DND-41 (cell line): ENCODE results near the gene TGFB3.

Experiments used
- ATAC-seq: fragments of 200-7000 bp; cut with Tn5 transposase; 3 replicates; pipeline ENCODE4 v1.9.1; 2021; ENCODE audit warnings: low read depth; ENCODE audit not compliant: insufficient read depth
- DNase-seq: peaks from one replicate; pipeline ENCODE4 v3.0.0-alpha.2; 2020
- H2AFZ ChIP-seq: 2 replicates; pipeline ENCODE4 v1.6.0; 2012; ENCODE audit warnings: low read depth, low read length
- H3K27ac ChIP-seq: 2 replicates; pipeline ENCODE4 v1.5.1; 2012; ENCODE audit warnings: low read length, inconsistent platforms
- H3K27me3 ChIP-seq: fragments of 200-600 bp; sonication (generic); 2 replicates; pipeline ENCODE4 v1.6.0; 2012; ENCODE audit warnings: low read length, mild to moderate bottlenecking, inconsistent platforms; ENCODE audit not compliant: insufficient read depth, poor library complexity
- H3K36me3 ChIP-seq: 2 replicates; pipeline ENCODE4 v1.5.1; 2012; ENCODE audit warnings: low read length, inconsistent platforms; ENCODE audit not compliant: insufficient read depth
- H3K4me1 ChIP-seq: 2 replicates; pipeline ENCODE4 v1.5.1; 2012; ENCODE audit warnings: mild to moderate bottlenecking, low read length; ENCODE audit not compliant: insufficient read depth
- H3K4me2 ChIP-seq: 2 replicates; pipeline ENCODE4 v1.6.0; 2012; ENCODE audit warnings: mild to moderate bottlenecking, moderate library complexity, low read length, inconsistent platforms; ENCODE audit not compliant: insufficient read depth
- H3K4me3 ChIP-seq, 2 experiments: fragments of 200-600 bp in 1 of 2; shearing (Covaris generic) in 1 of 2; 2 replicates each; pipeline ENCODE4 v1.5.1; 2012 to 2016; ENCODE audit warnings: inconsistent platforms in 2 of 2, low read length in 2 of 2, mild to moderate bottlenecking in 2 of 2, low read depth in 1 of 2, moderate library complexity in 1 of 2
- H3K79me2 ChIP-seq: 2 replicates; pipeline ENCODE4 v1.6.0; 2012; ENCODE audit warnings: low read length, inconsistent platforms; ENCODE audit not compliant: insufficient read depth
- H3K9ac ChIP-seq: 2 replicates; pipeline ENCODE4 v1.6.0; 2012; ENCODE audit warnings: low read depth, mild to moderate bottlenecking, inconsistent platforms, low read length, moderate library complexity
- H3K9me3 ChIP-seq: 2 replicates; pipeline ENCODE4 v1.5.1; 2012; ENCODE audit warnings: low read length, moderate library complexity, mild to moderate bottlenecking, inconsistent platforms; ENCODE audit not compliant: insufficient read depth, severe bottlenecking
- H4K20me1 ChIP-seq: 2 replicates; pipeline ENCODE4 v1.6.0; 2012; ENCODE audit warnings: low read length; ENCODE audit not compliant: insufficient read depth
- EZH2 ChIP-seq: IDR thresholded peaks from 3 replicates; pipeline ENCODE4 v1.6.1; 2012; ENCODE audit warnings: borderline replicate concordance, low read depth, mild to moderate bottlenecking, moderate library complexity, low read length, inconsistent platforms; ENCODE audit not compliant: severe bottlenecking
- TF ChIP-seq, protein P1 (sequence below): IDR thresholded peaks from 2 replicates; pipeline ENCODE4 v1.5.1; 2012; ENCODE audit warnings: borderline replicate concordance, low read length, moderate library complexity, mild to moderate bottlenecking; ENCODE audit not compliant: poor library complexity, severe bottlenecking; ENCODE audit errors: extremely low read depth

Gene TGFB3

DNA sequence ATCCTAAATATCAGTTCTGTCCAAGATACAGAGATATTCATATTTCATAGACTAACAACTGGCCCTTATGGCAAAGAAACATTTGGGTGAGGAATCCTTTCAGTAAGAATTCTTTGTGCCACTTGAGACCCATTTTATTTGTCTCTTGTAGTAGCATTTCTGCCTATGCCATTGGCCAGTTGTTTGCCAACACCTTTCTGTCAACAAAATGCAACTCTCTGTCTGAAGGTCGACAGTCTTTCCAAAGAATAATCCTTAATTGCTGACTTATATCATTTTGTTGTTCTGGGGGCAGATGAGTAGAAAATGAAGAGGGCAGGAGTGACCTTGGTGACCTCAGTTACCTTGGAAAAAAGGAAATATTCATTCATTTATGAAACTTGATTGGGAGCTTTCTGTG is 14.7 kb upstream of the TGFB3 start:
- no peak for DNase-seq
- Histone ChIP-seq H3K4me2 (no peak overlapping the region), H3K27ac (no peak overlapping the region), H3K27me3 (no peaks in the 10 kb centered on the region), H2AFZ (no peak overlapping the region), H3K9me3 (no peaks in the 10 kb centered on the region), H3K36me3 (peaks cover 13% of the 10 kb centered on the region; the same call in 1 of the 2 replicates), H4K20me1 (no peaks in the 10 kb centered on the region), H3K4me3 (no peak overlapping the region), H3K9ac (no peak overlapping the region), H3K79me2 (no peaks in the 10 kb centered on the region), H3K4me1 (no peaks in the 10 kb centered on the region)
- ATAC-seq = no peak
- TF ChIP-seq, protein P1, sequence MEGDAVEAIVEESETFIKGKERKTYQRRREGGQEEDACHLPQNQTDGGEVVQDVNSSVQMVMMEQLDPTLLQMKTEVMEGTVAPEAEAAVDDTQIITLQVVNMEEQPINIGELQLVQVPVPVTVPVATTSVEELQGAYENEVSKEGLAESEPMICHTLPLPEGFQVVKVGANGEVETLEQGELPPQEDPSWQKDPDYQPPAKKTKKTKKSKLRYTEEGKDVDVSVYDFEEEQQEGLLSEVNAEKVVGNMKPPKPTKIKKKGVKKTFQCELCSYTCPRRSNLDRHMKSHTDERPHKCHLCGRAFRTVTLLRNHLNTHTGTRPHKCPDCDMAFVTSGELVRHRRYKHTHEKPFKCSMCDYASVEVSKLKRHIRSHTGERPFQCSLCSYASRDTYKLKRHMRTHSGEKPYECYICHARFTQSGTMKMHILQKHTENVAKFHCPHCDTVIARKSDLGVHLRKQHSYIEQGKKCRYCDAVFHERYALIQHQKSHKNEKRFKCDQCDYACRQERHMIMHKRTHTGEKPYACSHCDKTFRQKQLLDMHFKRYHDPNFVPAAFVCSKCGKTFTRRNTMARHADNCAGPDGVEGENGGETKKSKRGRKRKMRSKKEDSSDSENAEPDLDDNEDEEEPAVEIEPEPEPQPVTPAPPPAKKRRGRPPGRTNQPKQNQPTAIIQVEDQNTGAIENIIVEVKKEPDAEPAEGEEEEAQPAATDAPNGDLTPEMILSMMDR = no peak
- no peak for TF ChIP-seq EZH2

- H3K4me3 ChIP-seq = no peak overlapping the region
- no peak overlapping the region for H3K27ac ChIP-seq
- H3K27me3 ChIP-seq = no peaks in the 10 kb centered on the region
- H3K9ac ChIP-seq = no peak overlapping the region
- no peaks in the 10 kb centered on the region for H4K20me1 ChIP-seq
- H2AFZ ChIP-seq = no peak overlapping the region
- H3K9me3 ChIP-seq = no peaks in the 10 kb centered on the region
- H3K4me1 ChIP-seq = no peaks in the 10 kb centered on the region
- no peak for ATAC-seq
- TF ChIP-seq, protein P1 = no peak
- no peak for TF ChIP-seq EZH2
- H3K79me2 ChIP-seq = no peaks in the 10 kb centered on the region
- H3K4me2 ChIP-seq = no peak overlapping the region
- DNase-seq = no peak
- H3K36me3 ChIP-seq = peaks cover 11% of the 10 kb centered on the region; the same call in 1 of the 2 replicates
Measured at GRCh38 chr14:75995372-75996041, 13.7 kb upstream of the TGFB3 start.

- Histone ChIP-seq H3K4me1 (no peaks in the 10 kb centered on the region), H2AFZ (no peak overlapping the region), H3K27me3 (no peaks in the 10 kb centered on the region), H3K36me3 (peaks cover 9% of the 10 kb centered on the region; the same call in 1 of the 2 replicates), H3K79me2 (no peaks in the 10 kb centered on the region), H3K9ac (no peak overlapping the region), H3K9me3 (no peaks in the 10 kb centered on the region), H3K27ac (no peak overlapping the region), H3K4me2 (no peak overlapping the region), H4K20me1 (no peaks in the 10 kb centered on the region), H3K4me3 (no peak overlapping the region)
- no peak for TF ChIP-seq EZH2
- TF ChIP-seq, protein P1 = no peak
- DNase-seq (no peak), ATAC-seq (no peak)
Measured at GRCh38 chr14:75993567-75994041, 11.8 kb upstream of the TGFB3 start.
